Measurements from ENCODE around the gene UBE2L3.

- TF ChIP-seq POLR2A (IDR thresholded peaks at IDR 0.05) (no peak), POLR2AphosphoS5 (IDR thresholded peaks at IDR 0.05) (no peak)
Measured at GRCh38 chr22:21605887-21606564, 38.5 kb downstream of the UBE2L3 start.

All from gastroesophageal sphincter (tissue), 2 donors.